ENCODE measurements around the gene RNF213. TPM values are rescaled to one million over a fixed set of nuclear protein-coding genes. Genes with fewer than 3 reads are reported as not detected.

Gene RNF213
- total RNA-seq, 1 experiment from 2014 or later: 70.5 TPM

GRCh38 chr17:80312621-80313135 is 52.0 kb downstream of the RNF213 start:
- Mint-ChIP-seq H3K4me1 (no peaks in the 10 kb centered on the region), H3K4me3 (no peak overlapping the region), H3K27ac (no peak overlapping the region), H3K36me3 (peaks cover 72% of the 10 kb centered on the region), H3K9me3 (peaks cover 5% of the 10 kb centered on the region; the same call in 1 of the 2 replicates), H3K27me3 (ENCODE audit: low read depth) (no peaks in the 10 kb centered on the region)
- ATAC-seq: no peak
- POLR2A ChIA-PET: no interaction called here
- TF ChIP-seq RELA (CRISPR knock-in tag; IDR thresholded peaks at IDR 0.05; ENCODE audit: borderline replicate concordance): no peak
- no peak for TF ChIP-seq GRHL2 (CRISPR knock-in tag; IDR thresholded peaks at IDR 0.05; ENCODE audit: insufficient replicate concordance, severe bottlenecking)
- no peak for TF ChIP-seq FOXP1 (CRISPR knock-in tag; IDR thresholded peaks at IDR 0.05; ENCODE audit: borderline replicate concordance)
- no peak for TF ChIP-seq ZNF416 (CRISPR knock-in tag; IDR thresholded peaks at IDR 0.05)
- TF ChIP-seq, protein P1, sequence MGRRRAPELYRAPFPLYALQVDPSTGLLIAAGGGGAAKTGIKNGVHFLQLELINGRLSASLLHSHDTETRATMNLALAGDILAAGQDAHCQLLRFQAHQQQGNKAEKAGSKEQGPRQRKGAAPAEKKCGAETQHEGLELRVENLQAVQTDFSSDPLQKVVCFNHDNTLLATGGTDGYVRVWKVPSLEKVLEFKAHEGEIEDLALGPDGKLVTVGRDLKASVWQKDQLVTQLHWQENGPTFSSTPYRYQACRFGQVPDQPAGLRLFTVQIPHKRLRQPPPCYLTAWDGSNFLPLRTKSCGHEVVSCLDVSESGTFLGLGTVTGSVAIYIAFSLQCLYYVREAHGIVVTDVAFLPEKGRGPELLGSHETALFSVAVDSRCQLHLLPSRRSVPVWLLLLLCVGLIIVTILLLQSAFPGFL (CRISPR knock-in tag; IDR thresholded peaks at IDR 0.05; ENCODE audit: borderline replicate concordance): no peak
- TF ChIP-seq KAT7 (CRISPR knock-in tag; IDR thresholded peaks at IDR 0.05; ENCODE audit: borderline replicate concordance): no peak
- TF ChIP-seq E2F5 (CRISPR knock-in tag; IDR thresholded peaks at IDR 0.05): no peak
- TF ChIP-seq, protein P2, sequence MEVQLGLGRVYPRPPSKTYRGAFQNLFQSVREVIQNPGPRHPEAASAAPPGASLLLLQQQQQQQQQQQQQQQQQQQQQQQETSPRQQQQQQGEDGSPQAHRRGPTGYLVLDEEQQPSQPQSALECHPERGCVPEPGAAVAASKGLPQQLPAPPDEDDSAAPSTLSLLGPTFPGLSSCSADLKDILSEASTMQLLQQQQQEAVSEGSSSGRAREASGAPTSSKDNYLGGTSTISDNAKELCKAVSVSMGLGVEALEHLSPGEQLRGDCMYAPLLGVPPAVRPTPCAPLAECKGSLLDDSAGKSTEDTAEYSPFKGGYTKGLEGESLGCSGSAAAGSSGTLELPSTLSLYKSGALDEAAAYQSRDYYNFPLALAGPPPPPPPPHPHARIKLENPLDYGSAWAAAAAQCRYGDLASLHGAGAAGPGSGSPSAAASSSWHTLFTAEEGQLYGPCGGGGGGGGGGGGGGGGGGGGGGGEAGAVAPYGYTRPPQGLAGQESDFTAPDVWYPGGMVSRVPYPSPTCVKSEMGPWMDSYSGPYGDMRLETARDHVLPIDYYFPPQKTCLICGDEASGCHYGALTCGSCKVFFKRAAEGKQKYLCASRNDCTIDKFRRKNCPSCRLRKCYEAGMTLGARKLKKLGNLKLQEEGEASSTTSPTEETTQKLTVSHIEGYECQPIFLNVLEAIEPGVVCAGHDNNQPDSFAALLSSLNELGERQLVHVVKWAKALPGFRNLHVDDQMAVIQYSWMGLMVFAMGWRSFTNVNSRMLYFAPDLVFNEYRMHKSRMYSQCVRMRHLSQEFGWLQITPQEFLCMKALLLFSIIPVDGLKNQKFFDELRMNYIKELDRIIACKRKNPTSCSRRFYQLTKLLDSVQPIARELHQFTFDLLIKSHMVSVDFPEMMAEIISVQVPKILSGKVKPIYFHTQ (CRISPR knock-in tag; IDR thresholded peaks at IDR 0.05): no peak
- TF ChIP-seq MXD4 (CRISPR knock-in tag; IDR thresholded peaks at IDR 0.05; ENCODE audit: borderline replicate concordance): no peak
- no peak for TF ChIP-seq ESRRA (CRISPR knock-in tag; IDR thresholded peaks at IDR 0.05; ENCODE audit: borderline replicate concordance)
- no peak for TF ChIP-seq SOX15 (CRISPR knock-in tag; IDR thresholded peaks at IDR 0.05)
- TF ChIP-seq, protein P3, sequence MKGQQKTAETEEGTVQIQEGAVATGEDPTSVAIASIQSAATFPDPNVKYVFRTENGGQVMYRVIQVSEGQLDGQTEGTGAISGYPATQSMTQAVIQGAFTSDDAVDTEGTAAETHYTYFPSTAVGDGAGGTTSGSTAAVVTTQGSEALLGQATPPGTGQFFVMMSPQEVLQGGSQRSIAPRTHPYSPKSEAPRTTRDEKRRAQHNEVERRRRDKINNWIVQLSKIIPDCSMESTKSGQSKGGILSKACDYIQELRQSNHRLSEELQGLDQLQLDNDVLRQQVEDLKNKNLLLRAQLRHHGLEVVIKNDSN (CRISPR knock-in tag; IDR thresholded peaks at IDR 0.05): no peak
- TF ChIP-seq, protein P4, sequence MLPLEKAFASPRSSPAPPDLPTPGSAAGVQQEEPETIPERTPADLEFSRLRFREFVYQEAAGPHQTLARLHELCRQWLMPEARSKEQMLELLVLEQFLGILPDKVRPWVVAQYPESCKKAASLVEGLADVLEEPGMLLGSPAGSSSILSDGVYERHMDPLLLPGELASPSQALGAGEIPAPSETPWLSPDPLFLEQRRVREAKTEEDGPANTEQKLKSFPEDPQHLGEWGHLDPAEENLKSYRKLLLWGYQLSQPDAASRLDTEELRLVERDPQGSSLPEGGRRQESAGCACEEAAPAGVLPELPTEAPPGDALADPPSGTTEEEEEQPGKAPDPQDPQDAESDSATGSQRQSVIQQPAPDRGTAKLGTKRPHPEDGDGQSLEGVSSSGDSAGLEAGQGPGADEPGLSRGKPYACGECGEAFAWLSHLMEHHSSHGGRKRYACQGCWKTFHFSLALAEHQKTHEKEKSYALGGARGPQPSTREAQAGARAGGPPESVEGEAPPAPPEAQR (CRISPR knock-in tag; IDR thresholded peaks at IDR 0.05): no peak
- no peak for TF ChIP-seq ATF1 (CRISPR knock-in tag; IDR thresholded peaks at IDR 0.05)
- CTCF ChIA-PET: no interaction called here
- DNase-seq (ENCODE audit: low spot score): no peak

DNA sequence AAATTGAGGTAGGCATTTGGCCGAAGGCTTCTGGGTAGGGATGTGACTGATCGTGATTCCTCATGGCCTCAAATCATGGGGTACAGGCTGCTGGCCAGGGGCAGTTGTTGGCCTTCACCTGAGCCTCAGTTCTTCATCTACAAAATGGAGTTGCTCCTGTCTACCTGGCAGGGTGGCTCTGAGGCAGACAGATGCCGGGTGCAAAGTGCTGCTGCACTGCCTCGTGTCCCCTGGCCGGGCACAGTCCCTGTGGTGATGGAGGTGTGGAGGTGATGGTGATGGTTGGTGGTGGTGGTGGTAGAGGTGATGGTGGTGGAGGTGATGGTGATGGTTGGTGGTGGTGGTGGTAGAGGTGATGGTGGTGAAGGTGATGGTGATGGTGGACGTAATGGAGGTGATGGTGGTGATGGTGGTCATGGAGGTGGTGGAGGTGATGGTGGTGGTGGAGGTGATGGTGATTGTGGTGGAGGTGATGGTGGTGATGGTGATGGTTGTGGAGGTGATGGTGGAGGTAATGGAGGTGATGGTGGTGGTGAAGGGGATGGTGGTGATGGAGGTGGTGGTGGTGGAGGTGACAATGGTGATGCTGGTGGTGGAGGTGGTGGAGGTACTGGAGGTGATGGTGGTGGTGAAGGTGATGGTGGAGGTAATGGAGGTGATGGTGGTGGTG is 52.6 kb downstream of the RNF213 start:
- CTCF ChIA-PET: no interaction called here
- H3K4me1 Mint-ChIP-seq: no peaks in the 10 kb centered on the region
- H3K27ac Mint-ChIP-seq: no peak overlapping the region
- no peak for DNase-seq (ENCODE audit: low spot score)
- POLR2A ChIA-PET: no interaction called here
- peaks cover 72% of the 10 kb centered on the region for H3K36me3 Mint-ChIP-seq
- no peak overlapping the region for H3K4me3 Mint-ChIP-seq
- peaks cover 5% of the 10 kb centered on the region; the same call in 1 of the 2 replicates for H3K9me3 Mint-ChIP-seq
- no peak for ATAC-seq
- no peaks in the 10 kb centered on the region for H3K27me3 Mint-ChIP-seq (ENCODE audit: low read depth)
- no peak for TF ChIP-seq KAT7 (CRISPR knock-in tag; IDR thresholded peaks at IDR 0.05; ENCODE audit: borderline replicate concordance)
- TF ChIP-seq CREM (CRISPR knock-in tag; IDR thresholded peaks at IDR 0.05): no peak
- no peak for TF ChIP-seq OVOL2 (CRISPR knock-in tag; IDR thresholded peaks at IDR 0.05; ENCODE audit: borderline replicate concordance)
- TF ChIP-seq ERG (CRISPR knock-in tag; IDR thresholded peaks at IDR 0.05): no peak
- no peak for TF ChIP-seq RORB (CRISPR knock-in tag; IDR thresholded peaks at IDR 0.05)
- TF ChIP-seq CREB1 (CRISPR knock-in tag; IDR thresholded peaks at IDR 0.05): no peak
- no peak for TF ChIP-seq GABPB1 (CRISPR knock-in tag; IDR thresholded peaks at IDR 0.05)
- TF ChIP-seq, protein P5, sequence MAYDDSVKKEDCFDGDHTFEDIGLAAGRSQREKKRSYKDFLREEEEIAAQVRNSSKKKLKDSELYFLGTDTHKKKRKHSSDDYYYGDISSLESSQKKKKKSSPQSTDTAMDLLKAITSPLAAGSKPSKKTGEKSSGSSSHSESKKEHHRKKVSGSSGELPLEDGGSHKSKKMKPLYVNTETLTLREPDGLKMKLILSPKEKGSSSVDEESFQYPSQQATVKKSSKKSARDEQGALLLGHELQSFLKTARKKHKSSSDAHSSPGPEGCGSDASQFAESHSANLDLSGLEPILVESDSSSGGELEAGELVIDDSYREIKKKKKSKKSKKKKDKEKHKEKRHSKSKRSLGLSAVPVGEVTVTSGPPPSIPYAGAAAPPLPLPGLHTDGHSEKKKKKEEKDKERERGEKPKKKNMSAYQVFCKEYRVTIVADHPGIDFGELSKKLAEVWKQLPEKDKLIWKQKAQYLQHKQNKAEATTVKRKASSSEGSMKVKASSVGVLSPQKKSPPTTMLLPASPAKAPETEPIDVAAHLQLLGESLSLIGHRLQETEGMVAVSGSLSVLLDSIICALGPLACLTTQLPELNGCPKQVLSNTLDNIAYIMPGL (CRISPR knock-in tag; IDR thresholded peaks at IDR 0.05): no peak
- TF ChIP-seq NFE2L1 (CRISPR knock-in tag; IDR thresholded peaks at IDR 0.05): no peak
- TF ChIP-seq, protein P6, sequence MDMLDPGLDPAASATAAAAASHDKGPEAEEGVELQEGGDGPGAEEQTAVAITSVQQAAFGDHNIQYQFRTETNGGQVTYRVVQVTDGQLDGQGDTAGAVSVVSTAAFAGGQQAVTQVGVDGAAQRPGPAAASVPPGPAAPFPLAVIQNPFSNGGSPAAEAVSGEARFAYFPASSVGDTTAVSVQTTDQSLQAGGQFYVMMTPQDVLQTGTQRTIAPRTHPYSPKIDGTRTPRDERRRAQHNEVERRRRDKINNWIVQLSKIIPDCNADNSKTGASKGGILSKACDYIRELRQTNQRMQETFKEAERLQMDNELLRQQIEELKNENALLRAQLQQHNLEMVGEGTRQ (CRISPR knock-in tag; IDR thresholded peaks at IDR 0.05): no peak
- no peak for TF ChIP-seq FOXJ3 (CRISPR knock-in tag; IDR thresholded peaks at IDR 0.05; ENCODE audit: borderline replicate concordance)

All from WTC11 (cell line).